Measurements from ENCODE around the gene ZNF594. TPM values are rescaled to one million over a fixed set of nuclear protein-coding genes. Genes with fewer than 3 reads are reported as not detected.

ZNF594 gene
- total and polyA plus RNA-seq, 2 of the 8 experiments (the other 6 are each of a cell fraction or from before 2014, with no cell fraction given) = 3.6 to 14.3 TPM

DNA sequence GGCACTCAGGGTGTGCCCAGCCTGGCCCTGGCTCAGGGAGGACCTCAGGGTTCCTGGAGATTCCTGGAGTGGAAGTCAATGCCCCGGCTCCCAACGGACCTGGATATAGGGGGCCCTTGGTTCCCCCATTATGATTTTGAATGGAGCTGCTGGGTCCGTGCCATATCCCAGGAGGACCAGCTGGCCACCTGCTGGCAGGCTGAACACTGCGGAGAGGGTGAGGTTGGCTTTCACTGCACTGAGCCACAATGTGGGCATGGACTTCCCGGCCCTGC is 52.3 kb downstream of the ZNF594 start:
- Histone ChIP-seq H3K9ac (replicated peaks in 1 of 4; ENCODE audit: extremely low read depth in 1 of 4, low read depth in 3 of 4, low read length in 3 of 4) (no peak overlapping the region), H2AFZ (ENCODE audit: low read length) (no peak overlapping the region), H3K23ac (ENCODE audit: insufficient read length) (no peak overlapping the region), H3K18ac (ENCODE audit: extremely low read depth, low read length) (no peak overlapping the region), H3K36me3 (ENCODE audit: control insufficient read depth in 2 of 4, insufficient read depth in 4 of 4, low read length in 3 of 4) (no peaks in the 10 kb centered on the region), H4K20me1 (replicated peaks in 1 of 2; ENCODE audit: control insufficient read depth in 1 of 2, insufficient read depth in 2 of 2, low read length in 2 of 2) (no peaks in the 10 kb centered on the region), H2BK12ac (ENCODE audit: low read depth, low read length) (no peak overlapping the region), H3K27ac (ENCODE audit: low read depth, low read length) (no peak overlapping the region), H4K5ac (ENCODE audit: insufficient read length, low read depth, low read length) (no peak overlapping the region), H3K79me2 (ENCODE audit: control insufficient read depth in 1 of 2, insufficient read depth in 2 of 2, low read length in 2 of 2) (no peaks in the 10 kb centered on the region), H3K4me2 (ENCODE audit: insufficient read depth in 1 of 2, low read depth in 2 of 2, low read length in 2 of 2) (no peak overlapping the region), H3K4me3 (ENCODE audit: extremely low read depth in 1 of 4, insufficient read depth in 2 of 4, low read depth in 3 of 4, low read length in 4 of 4) (no peak overlapping the region), H3K4ac (replicated peaks; ENCODE audit: insufficient read length, low read depth, low read length) (no peak overlapping the region), H4K8ac (ENCODE audit: extremely low read depth, insufficient read depth, low read length) (no peak overlapping the region), H3K27me3 (replicated peaks in 1 of 4; ENCODE audit: control insufficient read depth in 3 of 4, extremely low read depth in 1 of 4, insufficient read depth in 3 of 4, low read length in 3 of 4) (no peaks in the 10 kb centered on the region; a peak in 1 of 7 replicates), H2AK5ac (ENCODE audit: low read depth, low read length) (no peak overlapping the region), H3K23me2 (ENCODE audit: low read depth, low read length) (no peaks in the 10 kb centered on the region), H3K14ac (ENCODE audit: insufficient read length) (no peak overlapping the region), H3K79me1 (ENCODE audit: low read depth, low read length) (no peaks in the 10 kb centered on the region), H3K9me3 (ENCODE audit: insufficient read depth in 2 of 2, low read depth in 1 of 2, low read length in 1 of 2) (peaks cover 0 to 11% of the 10 kb centered on the region in 2 experiments; a peak in 1 of 4 replicates), H2BK20ac (ENCODE audit: low read length) (no peak overlapping the region), H2BK5ac (ENCODE audit: low read depth, low read length) (no peak overlapping the region), H4K91ac (replicated peaks; ENCODE audit: insufficient read length, low read length) (no peak overlapping the region), H2BK15ac (ENCODE audit: low read length) (no peak overlapping the region), H2BK120ac (replicated peaks; ENCODE audit: low read depth, low read length) (no peak overlapping the region), H3K56ac (replicated peaks; ENCODE audit: insufficient read length, low read depth, low read length) (no peak overlapping the region), H3K4me1 (replicated peaks in 1 of 4; ENCODE audit: control insufficient read depth in 3 of 4, insufficient read depth in 4 of 4, low read length in 3 of 4) (no peaks in the 10 kb centered on the region)
- ChIA-PET CTCF (ENCODE audit: partially characterized antibody) (no interaction called here), POLR2A (ENCODE audit: partially characterized antibody) (no interaction called here)
- DNase-seq (ENCODE audit: low read depth in 1 of 2, low spot score in 2 of 2) (no peak), FAIRE-seq (no peak)
- WGBS, 2 experiments (ENCODE audit: extremely low coverage in 1 of 2, insufficient coverage in 1 of 2, insufficient read length in 1 of 2, insufficient replicate concordance in 2 of 2, low coverage in 1 of 2, low lambda C conversion rate in 2 of 2, missing lambda C conversion rate in 1 of 2) = 85% methylated on average over 5 of the region's 5 CpGs; no CpG with 5 or more reads in 1 of the 2 experiments
- no peak for TF ChIP-seq GABPA (IDR thresholded peaks at IDR 0.05; ENCODE audit: borderline replicate concordance, insufficient read depth, low read length)
- TF ChIP-seq ASH2L (IDR thresholded peaks at IDR 0.05; ENCODE audit: low read length) = no peak
- no peak for TF ChIP-seq CEBPB (IDR thresholded peaks at IDR 0.05; ENCODE audit: low read depth, low read length)
- no peak for TF ChIP-seq SRF (IDR thresholded peaks at IDR 0.05; ENCODE audit: low read depth, low read length)
- TF ChIP-seq TAF1 (IDR thresholded peaks at IDR 0.05; ENCODE audit: low read depth, low read length) = no peak
- TF ChIP-seq CTBP2 (IDR thresholded peaks at IDR 0.05; ENCODE audit: borderline replicate concordance, insufficient read depth, insufficient read length, low read length) = no peak

All from H1 (cell line).